HG03469 (cell line): ENCODE measurements around the gene BNC2.

Source experiments
- ATAC-seq: cut with Tn5 transposase; IDR thresholded peaks from one replicate; pipeline ENCODE4 v1.9.1; 2021; ENCODE audit warnings: mild to moderate bottlenecking, moderate library complexity, moderate number of reproducible peaks; ENCODE audit not compliant: unreplicated experiment

BNC2 gene

DNA sequence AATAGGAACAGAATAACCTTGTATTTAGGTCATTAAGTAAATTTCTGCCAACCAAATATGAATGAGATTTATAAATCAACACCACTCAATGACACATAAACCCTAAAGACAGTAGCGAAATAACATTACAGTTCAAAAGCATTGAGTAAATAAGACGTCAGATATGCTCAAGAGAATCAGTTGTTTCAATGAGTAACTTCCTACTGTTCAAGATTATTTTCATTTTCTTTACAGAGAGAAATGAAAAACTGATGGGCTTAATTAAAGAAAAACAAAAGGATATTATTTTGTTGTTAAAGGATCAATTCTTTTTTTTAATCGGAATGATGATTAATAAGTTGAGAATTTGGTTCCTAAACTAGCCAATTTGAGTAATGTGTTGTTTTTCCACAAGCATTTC, 150.1 kb downstream of the BNC2 start:
- ATAC-seq: no peak

DNA sequence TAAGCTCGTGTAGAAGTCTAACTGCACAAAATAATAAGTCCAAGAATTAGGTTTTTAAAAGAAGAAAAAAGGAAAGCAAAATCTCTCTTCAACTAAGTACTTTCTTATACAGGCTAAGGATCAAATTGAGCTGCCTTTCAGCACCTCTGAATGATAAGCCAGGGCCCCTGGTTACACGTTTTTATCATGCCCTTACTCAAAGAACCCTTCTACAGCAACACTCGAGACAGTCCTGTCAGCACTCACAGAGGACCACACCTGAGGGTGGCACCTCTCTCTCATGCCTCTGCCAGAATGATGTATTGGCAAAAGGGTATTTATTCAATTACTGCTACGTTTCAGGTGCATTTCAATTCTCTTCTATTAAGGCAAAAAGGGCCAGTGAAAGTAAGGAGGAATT, 150.5 kb downstream of the BNC2 start:
- no peak for ATAC-seq

DNA sequence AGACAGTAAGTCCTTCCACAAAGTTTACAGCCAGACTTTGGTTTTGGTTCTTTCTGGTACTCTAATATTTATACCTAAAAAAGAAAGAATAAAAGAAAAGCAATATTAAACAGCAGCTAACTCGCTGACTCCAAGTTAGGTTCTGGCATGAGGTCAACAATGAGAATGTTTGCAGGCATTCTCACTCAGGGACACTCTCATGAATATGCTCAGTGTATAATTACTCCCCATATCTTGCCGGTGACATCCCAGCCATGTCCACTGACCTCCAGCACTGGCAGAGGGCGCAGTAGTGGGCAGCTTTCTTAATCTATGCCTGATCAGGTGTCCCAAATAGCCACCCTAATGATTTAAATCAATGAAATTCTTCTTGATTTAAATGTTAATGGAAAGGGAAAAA, 151.5 kb downstream of the BNC2 start:
- no peak for ATAC-seq

DNA sequence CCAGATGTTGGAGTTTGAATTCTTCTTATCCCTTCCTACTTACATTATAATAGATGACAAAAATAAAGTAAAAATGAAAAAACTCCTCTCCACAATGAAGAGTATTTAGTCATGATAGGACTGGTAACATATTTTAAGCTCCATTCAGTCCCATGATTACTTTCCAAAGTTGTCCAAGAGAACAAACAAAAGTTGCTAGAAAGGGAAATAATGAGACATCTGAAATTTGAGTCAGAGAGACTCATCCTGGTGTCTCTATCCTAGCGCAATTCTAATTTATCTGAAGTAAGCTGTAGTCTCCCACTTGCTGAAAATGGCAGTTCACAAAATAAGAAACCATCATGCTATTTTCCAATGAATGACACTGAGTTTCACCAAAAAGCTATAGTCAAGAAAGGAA, 152.2 kb downstream of the BNC2 start:
- no peak for ATAC-seq

DNA sequence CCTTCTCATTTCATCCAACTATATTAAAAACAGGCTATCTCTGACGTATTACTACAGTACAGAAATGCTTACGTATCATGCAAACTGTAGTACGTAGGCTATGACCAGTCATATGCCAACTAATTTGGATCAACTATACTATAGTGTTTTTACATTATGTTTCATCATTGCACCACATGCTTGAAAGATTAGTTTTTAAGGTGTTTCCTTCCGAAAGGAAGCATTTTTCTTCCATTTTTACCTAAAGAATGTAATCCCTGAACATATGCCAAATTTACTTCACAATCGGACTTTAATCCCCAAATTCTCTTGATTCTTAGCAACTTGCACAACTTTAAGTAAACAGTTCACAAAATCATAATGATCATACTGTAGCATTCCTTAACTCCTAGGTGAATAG, 153.9 kb downstream of the BNC2 start:
- no peak for ATAC-seq

DNA sequence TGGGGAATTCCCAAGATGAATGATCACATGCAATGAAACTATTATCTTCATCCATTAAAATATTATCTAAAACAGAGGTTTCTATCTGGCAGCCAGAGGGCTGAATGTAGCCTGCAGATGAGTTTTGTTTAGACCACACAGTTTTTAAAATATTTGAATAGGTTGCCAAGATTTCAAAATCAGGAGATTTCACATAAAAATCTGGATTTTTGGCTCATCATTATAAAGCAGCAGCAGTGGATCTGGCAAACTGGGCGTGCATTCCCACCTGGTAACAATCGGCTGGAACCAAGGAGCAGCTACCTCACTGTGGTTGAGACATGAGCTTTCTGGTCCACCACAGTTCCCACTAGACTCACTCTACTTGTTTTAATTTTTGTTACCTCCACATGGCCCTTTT, 155.1 kb downstream of the BNC2 start:
- no peak for ATAC-seq

DNA sequence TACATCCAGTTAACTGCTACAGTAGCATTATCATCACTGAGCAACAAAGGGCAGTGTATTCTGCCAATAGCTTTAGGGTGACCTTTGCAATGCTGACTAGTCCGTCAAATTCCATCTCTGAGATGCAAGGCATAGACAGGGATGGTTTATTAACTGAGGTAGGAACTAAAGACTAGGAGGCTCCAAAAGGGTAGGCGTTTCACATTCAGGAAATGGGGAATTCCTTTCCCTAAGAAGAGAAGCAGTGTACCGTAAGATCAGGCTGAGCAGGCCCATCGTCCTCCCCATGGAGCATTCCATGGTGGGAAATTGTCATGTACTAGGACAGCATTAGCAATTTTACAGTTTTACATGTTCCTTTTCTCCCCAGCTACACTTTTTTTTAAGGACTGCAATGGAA, 157.7 kb downstream of the BNC2 start:
- no peak for ATAC-seq

DNA sequence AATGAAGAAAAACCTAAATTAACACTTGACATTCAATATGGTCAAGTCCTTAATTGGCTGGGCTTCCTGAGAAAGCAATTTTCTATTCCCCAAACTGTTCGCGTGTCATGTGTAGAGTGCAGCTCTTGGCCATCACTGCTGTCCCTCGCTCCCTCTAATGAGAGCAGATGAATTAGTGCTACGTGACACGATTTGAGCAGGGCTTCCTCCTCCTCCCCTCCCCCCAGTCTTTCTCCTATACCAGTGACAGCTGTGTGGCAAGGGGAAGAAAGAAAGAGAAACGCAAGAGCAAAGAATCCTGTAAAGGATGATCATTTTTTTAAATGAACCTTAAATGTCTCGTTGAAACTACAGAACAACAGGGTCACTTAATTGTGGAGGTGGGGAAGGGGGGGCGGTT, 159.6 kb downstream of the BNC2 start:
- ATAC-seq: no peak

DNA sequence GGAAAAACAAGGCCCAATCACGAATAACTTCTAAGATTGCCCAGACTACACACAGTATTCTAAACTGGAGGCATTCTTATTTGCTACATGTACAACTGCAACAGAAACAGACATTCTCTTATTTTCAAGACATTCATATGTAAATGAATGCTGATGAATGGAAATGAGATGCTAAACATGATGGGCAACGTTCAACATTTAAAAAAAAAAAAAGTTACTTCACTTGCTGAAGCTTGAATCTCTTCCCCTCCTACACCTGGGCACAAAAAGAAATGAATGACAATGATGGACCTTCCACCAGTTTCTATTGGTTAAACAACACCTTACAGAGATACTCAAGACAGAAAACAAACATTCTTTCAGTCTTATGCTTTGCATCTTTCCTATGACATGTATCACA, 160.5 kb downstream of the BNC2 start:
- no peak for ATAC-seq

DNA sequence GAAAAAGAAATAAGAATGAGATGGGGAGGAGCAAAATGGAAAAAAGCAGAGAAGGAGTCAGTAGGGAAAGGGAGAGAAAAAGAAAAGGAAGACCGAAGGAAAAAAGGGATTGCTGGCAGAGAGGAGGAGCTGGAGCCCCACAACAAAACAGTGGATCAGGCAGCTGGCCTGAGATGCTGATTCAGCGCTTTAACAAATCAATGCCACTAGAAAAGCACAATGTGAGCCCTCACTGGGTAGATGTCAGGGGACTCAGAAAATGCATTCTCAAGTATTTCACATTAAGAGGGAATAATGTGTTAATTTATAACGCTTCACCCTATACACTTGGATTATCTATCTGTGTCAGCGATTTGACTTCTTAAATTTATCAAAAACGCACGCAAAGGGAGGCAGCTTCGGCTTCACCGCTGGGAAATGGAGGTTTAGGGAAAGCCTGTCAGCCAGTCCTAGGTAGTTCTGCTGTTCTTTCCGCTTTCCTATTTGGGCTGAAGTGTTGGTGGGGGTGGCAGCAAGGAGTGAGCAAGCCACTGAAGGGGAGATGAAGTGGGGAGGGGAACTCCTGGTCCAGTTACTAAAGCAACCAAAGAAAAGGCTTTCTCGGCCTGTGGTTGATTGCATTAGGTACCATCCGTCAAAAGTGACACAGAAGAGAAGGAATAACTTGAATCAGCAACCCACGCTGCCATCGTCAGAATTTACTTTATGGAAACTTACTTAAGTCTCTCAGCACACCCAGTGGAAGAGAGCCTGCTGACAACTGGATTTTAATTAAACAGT, 161.6 kb downstream of the BNC2 start:
- ATAC-seq: no peak

DNA sequence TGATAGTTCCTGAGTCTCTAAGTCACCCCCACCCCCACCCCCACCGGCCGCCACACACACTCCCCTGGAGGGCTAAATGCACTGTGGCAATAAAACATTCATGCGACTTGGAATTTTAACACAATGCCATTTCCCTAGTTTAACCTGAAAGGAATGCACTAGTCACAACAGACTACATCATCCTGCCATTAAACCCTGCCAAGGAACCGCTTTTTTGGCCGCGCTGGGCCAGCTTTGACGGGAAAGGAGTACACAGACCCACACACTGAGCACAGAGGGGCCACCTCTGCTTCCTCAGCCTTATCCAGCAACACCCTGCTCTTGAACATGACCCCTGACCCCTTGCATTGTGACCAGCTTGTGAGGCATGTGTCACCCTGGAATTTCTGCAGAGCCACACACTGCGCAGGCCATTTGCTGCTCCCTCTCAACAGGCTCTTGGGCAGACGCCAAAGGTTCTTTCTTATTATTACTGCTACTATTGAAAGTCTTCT, 165.3 kb downstream of the BNC2 start:
- ATAC-seq: no peak

DNA sequence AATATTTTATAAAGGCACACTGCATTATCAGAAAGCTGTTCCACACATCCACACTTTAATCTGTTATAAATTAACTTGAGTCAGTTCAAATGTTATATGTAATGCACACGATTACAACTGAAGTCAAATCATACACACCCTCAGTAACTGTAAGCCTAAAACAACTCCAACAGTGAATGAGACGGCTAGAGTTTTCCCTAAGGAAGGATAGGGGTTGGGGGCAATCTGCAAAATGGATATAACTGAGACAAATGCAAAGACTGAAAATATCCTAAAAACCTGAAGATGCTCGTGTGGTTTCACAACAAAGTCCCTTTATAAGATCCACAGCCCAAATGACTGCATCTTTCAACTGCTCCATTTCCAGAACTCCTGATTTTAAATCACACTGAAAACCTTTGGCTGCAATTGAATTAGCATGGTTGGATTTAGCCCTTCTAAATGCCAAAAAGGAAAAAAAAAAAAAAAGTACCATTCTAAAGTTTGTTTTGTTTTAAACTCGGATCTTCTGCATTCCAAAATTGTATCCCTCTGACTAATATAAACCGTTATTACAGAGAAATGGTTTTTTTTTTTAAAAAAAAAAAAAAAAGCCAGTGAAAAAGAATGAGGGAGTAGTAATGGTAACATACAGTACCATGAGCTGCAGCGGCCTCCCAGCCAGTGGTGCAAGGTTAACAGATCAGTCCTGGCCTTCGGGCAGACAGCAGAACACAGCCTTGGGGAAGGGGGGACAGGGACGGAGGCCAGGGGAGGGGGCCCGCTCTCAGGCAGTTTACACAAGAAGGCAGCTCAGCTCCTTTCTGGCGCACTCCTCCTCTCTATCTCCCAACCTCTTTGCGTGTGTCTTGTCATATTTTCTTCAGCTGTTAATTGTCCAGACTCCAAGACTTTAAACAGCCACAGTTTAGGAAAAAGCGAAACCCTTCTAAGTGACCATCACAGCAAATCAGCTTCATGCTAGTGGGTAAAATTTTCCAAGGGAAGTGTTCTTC, 166.1 kb downstream of the BNC2 start:
- ATAC-seq: no peak

DNA sequence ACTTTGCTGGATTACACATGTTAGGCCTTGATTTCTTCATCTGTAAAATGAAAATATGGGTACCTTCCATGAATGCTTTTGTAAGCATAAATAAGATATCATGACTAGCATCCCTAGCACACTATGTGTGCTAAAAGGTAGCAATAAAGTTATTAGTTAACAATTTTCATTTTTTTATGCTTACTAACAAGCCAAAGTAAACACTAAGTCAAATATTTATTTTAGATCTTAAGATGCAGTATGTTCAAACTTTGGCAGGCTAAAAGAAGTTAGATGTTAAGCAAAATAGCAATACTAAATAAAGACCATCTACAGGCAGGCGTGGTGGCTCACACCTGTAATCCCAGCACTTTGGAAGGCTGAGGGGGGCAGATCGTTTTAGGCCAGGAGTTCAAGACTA, 169.1 kb downstream of the BNC2 start:
- no peak for ATAC-seq

DNA sequence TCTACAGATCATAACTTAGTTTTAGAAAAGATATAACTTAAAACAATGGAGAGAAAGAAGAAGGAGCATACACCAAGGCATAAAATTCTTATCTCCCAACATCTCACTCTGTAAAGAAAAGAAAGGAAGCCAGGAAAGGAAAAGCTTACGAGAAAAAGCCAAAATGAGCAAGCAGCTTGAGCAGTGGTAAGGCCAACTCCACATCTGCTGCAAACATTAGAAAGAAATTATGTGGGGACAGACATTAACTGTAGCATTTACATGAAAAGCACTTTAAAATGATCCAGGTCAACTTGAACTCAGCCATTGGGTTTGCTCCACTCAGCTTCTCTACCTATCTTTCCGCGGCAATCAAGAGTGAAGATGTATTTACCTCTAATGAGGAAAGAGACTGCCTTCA, 176.9 kb downstream of the BNC2 start:
- ATAC-seq: no peak

DNA sequence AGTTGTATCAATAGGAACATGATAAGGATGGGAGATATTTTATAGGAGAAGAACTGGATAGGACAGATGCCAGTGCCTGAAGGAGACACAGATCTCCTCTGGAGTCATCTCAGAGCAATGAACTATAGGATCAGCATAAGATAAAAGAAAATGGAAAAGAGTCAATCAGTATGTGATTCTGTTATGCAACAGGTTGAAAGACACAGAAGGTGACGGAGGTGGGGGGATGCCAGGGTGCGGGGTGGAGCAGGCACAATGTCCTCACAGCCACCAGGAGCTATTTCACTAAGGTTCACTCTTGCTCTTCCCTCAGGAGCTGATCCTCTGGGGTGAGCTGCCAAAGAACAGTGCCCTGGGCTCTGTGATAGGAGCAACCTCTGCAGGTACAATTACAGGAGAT, 179.8 kb downstream of the BNC2 start:
- ATAC-seq: no peak

DNA sequence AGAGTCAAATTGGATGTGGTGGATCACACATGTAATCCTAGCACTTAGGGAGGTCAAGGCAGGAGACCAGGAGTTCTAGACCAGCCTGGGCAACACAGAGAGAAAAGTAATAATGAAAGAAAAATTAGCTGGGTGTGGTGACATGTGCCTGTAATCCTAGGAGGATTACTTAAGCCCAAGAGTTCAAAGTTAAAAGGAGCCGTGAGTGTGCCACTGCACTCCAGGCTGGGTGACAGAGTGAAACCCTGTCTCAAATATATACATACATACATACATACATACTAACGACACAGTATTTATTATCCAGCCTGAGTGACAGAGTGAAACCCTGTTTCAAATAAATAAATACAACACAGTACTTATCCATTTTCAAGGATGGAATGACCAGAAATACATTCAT, 180.3 kb downstream of the BNC2 start:
- ATAC-seq: no peak

DNA sequence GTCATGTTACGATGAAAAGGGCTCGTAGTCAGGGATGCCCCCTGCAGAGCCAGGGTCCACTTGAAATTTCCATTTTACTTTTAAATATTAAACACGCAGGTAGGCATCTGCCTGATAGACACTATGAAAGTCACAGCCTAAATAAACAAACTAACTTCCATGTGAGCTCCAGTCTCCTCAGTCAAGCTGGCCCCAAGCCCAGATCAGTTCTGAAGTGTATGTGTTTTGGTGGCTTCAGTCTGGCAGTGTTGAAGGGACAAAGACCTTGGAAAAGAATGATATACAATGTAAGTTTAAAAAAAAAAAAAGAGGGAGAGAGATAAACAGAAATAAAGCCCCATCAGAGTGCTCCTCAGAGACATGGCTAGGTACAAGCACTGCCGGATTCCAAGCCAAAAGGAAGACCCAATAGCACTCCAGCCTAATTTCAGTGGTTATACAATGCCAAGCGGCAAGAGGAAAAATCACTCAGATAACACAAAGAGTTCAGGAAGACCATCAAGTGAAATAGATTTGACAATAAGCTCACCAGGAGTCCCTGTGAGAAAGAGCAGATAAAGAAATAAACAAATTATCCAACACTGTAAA, 181.0 kb downstream of the BNC2 start:
- no peak for ATAC-seq

DNA sequence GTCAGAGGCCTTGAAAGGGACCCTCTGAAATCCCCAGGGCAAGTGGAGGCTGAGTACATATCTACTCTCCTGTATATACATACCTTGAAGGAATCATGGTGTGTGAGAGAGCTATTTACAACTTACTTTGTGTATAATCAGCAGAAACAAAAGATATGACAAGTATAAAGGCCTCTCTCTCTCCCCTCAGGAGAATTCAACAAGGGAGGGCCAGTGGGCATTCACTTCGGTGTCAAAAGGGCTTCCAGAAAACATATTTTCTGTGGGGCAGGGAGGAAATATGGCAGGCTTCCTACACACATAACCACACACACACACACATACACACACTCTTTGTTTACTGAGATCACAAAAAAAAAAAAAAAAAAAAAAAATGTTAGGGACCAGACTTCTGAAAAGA, 181.7 kb downstream of the BNC2 start:
- ATAC-seq: no peak

DNA sequence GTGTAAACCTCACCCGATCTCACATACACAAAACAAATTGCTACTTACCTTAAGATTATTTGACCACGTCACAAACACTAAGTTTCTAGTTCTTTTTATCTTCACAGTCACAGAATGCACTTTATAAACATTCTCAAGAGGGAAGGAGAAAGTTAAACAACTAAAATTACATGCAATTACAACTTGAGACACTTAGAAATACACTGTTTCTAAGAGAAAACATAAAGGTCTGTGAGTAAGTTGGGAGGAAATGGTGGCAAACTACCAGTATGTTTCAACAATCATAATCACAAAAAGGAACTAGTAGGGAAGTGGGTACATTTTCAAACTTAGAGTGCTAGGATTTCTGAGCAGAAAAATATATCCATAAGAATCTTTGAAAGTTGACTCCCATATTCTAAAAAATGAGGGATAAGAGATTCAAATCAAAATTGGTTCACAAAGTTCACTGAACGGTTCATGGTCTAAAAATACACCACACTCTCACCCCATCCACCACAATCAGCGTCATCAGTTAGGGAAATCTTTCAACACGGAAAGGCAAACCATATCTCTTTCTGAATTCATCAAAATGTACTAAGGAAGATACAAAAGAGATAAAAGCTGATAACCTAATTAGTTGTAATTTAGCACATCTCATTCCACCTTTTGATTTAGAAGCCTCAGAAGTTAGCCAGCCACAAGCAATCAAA, 182.6 kb downstream of the BNC2 start:
- no peak for ATAC-seq

DNA sequence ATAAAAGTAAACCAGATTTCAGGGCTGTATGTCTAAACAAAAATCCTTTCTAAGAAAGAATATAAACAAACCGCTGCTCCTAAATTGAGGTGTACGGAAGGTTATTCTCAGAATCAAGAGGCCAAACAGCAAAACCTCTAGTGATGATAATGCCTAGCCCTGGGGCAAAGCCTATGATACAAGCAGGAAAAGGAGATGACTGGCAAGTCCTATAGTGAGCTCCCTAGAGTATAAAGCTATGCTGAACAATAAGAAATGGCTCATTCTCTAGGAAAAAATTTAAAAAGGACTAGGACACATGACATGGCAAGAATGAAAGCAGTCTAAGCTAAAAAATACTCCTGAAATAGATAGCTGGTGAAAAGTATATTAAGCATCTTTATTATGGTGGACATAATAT, 187.1 kb downstream of the BNC2 start:
- no peak for ATAC-seq

DNA sequence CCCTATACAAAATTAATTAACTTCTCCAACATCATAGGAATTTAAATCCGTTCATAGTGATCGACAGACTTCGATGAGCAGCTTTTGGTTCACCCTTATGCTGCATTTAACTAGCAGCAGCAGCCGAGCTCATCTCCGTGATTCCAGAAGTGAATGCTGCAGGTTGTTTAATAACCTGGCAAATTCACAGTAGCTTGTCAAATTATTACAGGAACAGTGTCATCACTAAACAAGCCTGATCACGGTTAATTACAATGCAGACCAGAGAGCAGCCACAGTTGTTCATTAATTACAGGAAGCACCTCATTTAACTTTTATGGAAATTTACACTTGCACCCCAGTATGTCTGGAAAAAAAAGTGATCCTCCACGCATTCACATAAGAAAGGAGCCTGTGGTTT, 188.2 kb downstream of the BNC2 start:
- ATAC-seq: no peak
